AML-193 (cell line): ENCODE results near the gene ARHGAP5.

Experiments used
- DNase-seq, 2 experiments: peaks; one replicate each; lab custom pipeline; 2025; lab: John Stamatoyannopoulos, UW

The ARHGAP5 gene, protein sequence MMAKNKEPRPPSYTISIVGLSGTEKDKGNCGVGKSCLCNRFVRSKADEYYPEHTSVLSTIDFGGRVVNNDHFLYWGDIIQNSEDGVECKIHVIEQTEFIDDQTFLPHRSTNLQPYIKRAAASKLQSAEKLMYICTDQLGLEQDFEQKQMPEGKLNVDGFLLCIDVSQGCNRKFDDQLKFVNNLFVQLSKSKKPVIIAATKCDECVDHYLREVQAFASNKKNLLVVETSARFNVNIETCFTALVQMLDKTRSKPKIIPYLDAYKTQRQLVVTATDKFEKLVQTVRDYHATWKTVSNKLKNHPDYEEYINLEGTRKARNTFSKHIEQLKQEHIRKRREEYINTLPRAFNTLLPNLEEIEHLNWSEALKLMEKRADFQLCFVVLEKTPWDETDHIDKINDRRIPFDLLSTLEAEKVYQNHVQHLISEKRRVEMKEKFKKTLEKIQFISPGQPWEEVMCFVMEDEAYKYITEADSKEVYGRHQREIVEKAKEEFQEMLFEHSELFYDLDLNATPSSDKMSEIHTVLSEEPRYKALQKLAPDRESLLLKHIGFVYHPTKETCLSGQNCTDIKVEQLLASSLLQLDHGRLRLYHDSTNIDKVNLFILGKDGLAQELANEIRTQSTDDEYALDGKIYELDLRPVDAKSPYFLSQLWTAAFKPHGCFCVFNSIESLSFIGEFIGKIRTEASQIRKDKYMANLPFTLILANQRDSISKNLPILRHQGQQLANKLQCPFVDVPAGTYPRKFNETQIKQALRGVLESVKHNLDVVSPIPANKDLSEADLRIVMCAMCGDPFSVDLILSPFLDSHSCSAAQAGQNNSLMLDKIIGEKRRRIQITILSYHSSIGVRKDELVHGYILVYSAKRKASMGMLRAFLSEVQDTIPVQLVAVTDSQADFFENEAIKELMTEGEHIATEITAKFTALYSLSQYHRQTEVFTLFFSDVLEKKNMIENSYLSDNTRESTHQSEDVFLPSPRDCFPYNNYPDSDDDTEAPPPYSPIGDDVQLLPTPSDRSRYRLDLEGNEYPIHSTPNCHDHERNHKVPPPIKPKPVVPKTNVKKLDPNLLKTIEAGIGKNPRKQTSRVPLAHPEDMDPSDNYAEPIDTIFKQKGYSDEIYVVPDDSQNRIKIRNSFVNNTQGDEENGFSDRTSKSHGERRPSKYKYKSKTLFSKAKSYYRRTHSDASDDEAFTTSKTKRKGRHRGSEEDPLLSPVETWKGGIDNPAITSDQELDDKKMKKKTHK (N-terminal part only)

DNA sequence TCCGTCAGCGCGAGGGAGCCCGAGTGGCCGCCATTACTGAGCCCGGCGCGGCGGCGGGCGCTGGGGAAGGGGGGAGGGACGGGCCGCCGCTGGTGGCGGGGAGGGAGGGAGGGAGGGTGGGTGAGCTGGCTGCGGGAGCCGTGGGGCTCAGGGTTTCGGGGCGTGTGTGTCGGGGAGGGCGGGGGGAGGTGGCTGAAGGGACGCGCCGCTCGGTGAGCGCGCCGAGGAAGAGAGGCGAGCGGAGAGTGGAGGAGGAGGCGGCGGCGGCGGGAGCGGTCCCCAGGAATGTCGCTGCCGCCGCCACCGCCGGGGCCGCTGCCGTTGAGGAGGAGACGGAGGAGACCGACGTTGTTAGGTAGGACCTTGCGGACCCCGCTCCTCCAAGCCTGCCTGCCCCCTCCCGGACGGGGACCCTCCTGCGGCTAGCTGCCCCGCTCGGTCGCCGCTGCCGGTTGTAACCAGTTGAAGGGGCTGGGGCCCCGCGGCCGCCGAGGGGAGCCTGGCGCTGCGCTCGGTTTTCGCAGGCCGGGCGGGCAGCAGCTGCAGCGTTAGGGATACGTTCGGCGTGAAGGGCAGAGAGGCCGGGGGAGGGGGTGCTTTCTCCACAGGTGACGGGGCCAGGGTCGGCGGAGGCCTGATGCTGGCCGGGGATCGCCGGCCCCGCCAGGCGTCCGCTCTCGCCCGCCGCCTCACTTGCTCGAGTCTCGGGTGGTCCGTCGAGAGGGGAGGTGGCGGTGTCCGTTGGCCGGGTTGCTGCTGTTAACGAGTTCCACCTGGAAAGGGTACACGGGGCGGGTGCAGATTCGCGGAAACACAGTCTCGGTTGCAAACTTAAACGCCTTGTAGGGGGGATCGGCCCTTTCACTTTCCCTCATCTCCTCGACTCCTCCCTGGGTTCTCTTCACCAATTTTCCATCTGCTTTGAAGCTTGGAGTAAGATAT lies at the start of gene ARHGAP5:
ARHGAP5 (plus strand) TSS at position 224 of the 942 bp plus-strand sequence. CDS start 13,366 bp downstream, outside the sequence.
- no peak for DNase-seq

DNA sequence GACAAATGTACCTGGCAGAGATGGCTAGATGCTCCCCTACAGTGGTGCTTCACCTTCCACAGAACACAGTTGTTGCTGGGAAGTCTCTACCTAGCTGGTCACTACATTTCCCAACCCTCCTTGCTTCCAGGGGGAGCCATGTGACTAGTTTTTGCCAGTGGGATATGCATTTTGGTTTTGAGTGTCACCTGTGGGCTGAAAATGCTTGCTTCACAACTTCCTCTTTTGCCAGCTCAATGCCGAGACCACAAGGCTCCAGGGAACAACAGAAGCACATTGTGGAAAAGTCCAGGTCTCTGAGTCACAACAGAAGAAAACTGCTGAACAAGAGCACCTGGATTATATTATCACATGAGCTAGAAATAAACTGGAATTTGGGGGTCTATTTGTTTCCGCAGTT lies 48.5 kb upstream of the ARHGAP5 start:
- no peak for DNase-seq

DNA sequence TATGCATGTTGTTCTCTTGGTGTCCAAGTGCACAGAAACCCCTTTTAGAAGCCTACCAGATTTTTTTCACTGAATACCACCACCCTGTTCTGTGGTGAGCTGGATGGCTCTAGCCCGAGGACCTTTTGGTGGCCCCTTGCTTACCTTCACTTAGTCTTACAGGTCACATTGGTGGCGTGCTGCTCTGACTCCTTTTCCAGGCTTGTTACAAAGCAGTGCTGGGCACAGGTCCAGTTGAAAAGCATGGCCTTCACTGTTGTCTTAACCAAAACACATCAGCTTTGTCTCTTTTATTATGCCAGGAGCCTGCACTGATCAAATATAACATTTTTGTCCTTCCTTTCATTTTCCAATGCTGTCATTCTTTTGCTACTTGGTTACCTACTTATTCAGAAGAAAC lies 43.6 kb upstream of the ARHGAP5 start:
- DNase-seq: no peak

DNA sequence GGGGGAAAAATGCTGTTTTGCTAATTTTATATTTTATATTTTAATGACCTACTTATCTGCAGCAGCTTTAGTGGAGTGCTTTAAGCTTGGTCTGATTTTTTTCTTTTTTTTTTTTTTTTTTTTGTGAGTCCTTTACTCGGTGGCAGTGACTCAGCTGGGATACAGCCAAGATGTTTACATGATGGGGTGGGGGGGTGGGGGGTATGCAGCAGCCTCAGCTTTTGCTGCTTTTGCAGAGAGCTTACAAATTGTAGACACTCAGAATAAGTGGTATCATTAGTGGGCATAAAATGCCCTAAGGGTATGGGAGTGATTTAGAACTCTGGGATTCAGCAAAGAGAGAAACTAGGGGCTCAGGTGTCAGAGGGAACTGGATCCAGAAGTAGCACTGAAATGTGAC lies 38.2 kb upstream of the ARHGAP5 start:
- no peak for DNase-seq

DNA sequence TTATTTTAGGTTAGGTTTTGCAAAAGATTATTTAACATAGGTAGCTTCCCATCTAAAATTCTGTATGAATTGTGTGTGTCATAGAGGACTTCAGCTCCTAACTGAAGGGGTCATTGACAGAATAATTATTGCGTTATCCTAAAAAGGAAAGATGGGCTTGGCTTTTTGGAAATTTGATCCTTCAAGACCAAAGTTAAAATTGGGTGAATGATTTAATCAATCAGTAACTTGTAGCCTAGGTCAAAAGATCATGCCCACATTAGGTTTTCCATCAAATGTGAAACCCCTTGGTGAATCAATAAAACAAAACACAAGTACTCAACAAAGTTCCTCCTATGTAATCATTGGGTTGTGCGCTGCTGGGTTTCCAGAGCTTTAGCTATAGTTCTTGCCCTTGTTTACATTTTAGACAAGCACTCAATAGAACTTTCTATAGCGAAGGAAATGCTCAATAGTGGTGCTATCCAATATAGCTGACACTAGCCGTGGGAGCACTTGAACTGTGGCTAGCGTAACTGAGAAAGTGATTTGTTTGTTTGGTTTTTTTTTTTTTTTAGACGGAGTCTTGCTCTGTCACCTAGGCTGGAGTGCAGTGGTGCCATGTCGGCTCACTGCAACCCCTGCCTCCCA lies 37.6 kb upstream of the ARHGAP5 start:
- DNase-seq: no peak

DNA sequence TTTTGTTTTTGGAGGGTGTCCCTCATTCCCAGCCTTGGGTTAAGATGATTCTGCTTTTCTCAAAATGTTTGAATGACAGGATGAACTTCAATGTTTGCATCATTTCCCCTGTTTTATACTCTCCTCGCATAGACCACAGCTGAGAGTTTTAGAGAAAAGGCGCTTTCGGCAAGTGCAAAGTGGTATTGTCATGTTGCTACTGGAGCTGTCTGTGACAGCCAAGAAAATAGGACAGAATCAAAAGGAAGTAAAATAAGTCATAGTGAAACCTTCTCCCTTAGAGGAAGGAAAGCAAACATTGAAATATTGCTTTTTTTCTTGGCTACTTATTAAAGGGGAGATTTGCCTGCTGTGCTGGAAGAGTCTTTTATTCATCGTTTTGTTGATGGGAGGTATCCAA lies 33.5 kb upstream of the ARHGAP5 start:
- DNase-seq: no peak

DNA sequence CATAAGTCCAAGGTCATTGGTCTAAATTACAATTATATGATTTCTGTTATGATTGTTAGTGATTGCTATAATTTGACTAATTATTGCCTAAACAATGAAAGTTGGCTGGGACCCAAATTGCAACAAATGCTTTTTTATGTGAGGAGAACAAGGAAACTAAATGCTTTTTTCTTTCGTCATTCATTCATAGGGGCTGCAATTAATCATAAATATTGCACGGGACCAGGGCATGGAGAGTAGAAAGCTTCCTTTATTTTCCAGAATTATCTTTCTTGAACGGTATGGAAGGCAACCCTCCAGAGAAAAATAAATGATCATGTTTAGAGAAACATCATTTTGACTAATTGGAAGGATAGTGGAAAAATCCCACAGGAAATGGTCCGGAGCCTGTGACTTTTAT lies 32.6 kb upstream of the ARHGAP5 start:
- DNase-seq: no peak

DNA sequence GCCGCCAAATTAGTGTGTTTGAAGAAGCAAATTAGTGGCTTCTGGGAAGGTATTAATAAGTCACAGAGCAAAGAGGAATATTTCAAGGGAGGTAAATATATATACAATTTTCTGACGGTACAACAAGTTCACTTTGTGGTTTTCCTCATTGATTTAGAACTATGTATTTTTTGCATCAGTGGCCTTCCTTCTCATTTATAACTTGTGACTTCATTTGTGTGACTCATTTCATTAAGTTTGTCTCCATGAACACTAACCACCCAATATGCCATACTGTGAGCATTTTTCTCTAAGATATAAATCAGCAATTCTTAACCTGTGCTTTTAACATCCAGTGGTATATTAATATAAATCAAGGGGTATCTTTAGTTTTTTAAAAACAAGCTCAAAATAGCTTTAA lies 29.3 kb upstream of the ARHGAP5 start:
- DNase-seq: no peak

DNA sequence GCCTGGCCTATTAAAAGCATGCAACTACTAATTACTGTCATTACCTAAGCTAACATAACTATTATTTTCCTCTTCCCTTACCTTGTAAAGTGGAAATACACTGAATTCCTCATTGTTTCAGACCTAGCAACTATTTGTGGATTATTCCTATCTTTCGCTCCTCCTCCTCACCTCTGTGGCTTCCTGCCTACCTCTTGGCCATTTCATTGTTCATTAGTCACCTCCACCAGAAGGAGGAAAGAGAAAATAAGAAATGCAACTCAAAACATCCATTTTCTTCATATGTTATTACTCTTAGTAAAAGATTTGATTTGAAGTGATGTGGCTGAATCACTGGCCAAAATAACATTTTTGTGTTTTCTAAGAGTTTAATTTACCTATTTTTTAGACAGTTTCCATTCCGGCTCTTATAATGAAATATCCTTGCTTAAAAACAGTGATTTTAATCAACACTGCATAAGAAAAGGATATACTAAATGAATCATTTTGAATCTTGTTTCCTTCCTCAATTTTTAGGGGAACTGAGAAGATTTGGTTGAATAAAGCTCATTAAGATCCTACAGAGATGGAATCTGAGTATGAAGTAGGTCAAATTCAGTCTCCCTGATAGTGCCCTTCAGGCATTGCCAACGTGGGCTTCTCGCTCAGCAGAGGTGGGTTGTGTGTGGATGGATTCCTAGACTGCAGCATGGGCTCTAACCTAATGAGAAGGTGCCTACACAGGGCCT lies 27.6 kb upstream of the ARHGAP5 start:
- peak in 1 of 2 experiments; percentile 0 for DNase-seq

DNA sequence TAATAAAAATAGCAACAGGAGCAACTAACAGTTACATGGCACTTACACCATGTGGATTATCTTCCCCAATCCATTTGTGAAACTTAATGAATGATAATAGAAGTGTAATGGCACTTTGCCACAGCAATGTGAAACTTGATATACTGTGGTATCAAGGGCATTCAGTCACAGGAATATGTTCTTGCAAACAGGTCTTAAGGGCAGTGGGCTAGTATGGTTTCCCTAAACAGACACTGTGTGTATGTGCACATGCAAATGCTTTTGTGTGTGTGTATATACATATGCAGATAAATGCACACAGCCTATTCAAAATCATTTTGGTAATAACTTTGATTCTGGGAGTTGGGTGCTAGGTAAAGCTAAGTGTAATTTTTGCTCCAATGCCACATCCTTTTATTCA lies 26.2 kb upstream of the ARHGAP5 start:
- DNase-seq: no peak

DNA sequence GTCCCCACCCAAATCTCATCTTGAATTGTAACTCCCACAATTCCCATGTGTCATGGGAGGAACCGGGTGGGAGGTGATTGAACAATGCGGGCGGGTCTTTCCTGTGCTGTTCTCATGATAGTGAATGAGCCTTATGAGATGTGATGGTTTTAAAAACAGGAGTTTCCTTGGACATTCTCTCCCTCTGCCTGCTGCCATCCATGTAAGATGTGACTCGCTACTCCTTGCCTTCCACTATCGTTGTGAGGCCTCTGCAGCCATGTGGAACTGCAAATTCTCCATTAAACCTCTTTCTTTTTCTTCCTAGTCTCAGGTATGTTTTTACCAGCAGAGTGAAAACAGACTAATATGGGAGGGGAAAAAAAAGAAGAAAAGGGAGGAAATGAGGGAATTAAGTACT lies 22.6 kb upstream of the ARHGAP5 start:
- DNase-seq: no peak

DNA sequence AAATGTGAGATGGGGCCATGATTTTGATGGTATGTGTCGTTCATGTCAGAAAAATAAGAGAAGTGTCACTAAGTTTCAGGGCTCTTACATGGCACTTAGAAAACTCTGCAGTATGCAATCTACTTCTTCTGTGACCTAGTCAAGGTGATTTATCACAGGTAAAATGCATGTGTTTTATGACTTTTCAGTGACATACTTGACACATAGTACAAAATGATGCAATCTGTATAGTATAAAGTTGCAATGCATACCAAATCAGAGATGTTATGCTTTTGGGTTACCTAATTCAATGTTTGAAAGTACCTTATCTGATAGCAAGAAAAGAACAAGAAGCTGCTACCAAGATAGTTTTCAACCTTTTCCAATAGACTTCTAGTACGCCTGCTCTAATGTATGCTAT lies 21.9 kb upstream of the ARHGAP5 start:
- DNase-seq: no peak

DNA sequence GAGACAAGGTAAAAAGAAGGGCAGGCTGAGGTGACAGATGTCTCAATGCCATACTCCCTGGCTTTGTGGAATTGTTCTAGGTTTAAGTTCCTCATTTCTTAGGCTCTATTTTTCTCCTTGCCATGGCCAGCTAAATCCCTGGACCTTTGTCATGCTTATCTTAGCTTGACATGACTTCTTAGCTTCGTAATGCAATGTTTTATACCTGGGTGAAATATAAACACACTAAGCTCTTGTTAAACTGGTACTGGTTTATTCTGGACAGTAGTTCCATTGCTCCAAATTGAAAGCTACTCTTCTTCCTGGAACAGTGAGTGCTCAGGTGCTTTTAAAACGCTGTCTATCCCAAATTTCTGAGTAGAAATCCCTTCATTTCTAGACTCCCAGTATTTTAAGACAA lies 17.4 kb upstream of the ARHGAP5 start:
- no peak for DNase-seq

DNA sequence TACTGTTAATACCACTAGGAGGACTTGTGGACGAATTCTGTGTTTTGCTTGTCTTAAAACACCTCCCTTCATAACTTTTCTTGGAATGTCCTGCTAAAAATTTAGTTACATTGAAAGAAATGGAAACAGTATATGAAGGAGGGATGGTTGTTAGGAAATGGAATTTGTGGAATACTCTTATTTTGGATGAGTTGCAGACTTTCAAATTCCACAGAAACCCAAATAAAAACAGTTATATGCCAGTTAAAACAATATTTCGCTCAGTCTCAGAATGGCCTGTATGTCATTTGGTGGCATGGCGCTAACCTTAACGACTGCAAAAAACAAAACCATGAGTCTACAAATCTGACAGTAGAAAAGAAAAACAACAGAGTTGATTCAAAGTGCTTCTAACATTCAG lies 12.2 kb upstream of the ARHGAP5 start:
- DNase-seq: no peak

DNA sequence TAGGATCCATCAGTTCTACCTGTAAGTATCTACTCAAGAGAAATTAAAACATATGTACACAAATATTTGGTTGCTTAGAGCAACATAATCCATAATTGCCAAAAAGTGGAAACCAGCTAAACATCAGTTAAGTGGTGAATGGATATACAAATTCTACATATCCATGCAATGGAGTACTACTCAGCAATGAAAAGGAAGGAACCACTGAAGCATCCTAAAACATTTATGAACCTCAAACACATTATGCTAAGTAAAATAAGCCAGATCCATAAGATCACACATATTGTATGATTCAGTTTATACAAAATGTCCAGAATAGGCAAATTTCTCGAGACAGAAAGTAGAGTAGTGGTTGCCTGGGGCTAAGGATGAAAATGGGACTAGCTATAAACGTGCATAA lies 8.4 kb upstream of the ARHGAP5 start:
- DNase-seq: no peak

DNA sequence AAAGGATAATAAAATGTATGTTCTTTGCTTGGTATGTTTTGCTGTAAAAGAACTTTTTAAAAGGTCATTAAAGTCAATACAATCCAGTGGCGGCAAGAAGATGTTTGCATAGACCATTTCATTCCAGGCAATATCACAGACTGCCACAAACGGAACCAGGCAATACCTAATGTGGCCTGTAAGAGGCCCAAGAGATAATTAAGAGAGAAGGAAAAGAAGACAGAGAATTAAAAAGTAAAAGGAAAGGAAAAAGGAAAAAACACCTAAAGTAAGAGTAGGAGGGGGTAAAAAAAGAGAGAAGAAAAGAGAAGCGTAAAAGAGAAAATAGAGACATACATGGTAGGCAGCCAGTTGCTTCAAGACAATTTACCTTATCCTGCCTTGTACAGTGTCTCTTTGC lies 6.8 kb upstream of the ARHGAP5 start:
- DNase-seq: no peak

DNA sequence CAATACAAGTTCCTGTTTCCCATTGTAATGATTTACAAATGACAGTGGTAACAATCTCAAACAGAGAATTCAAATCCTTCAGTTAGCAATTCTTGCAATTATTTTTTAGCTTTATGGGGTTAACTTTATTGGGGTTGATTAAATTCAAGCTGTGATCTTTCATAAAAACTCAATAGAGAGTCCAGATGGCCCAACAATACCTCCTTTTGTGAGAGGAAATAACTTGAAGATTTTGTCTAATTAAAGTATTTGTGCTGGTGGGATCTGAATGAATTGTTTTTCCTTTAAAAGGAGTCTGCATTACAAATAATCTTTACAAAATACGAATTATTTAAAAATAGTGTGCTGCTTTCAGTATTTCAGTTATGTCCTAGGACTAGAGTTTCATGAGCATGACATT lies 4.4 kb upstream of the ARHGAP5 start:
- no peak for DNase-seq

DNA sequence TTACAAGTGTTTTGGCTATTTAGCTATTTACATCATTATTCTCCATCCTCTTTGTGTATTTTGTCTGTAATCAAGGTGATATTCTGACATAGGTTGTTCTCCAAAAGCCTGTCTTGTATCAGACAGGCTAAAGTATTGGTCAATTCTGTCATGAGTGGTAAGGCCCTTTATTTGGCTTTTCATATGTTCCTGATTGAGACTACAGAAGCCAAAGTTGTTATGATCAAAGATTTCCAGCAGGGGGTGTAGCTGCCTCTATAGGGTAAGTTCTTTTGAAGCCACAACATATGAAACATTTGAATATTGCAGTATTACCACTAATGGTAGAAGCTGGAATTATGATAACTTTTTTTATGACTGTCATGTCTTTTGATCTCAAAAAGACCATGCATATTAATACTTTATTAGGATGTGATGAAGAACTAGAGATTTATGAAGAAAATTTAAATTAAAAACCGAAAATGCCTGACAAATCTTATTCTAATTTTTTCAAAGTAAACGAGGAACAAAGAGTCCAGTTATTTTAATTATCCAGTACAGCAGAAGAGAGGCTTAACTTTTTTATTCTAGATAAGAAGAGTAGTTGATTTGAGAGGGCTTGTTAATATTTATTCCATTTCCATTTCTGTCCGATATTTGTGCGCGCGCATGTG lies 3.4 kb upstream of the ARHGAP5 start:
- DNase-seq: peak; percentile 68 to 73

DNA sequence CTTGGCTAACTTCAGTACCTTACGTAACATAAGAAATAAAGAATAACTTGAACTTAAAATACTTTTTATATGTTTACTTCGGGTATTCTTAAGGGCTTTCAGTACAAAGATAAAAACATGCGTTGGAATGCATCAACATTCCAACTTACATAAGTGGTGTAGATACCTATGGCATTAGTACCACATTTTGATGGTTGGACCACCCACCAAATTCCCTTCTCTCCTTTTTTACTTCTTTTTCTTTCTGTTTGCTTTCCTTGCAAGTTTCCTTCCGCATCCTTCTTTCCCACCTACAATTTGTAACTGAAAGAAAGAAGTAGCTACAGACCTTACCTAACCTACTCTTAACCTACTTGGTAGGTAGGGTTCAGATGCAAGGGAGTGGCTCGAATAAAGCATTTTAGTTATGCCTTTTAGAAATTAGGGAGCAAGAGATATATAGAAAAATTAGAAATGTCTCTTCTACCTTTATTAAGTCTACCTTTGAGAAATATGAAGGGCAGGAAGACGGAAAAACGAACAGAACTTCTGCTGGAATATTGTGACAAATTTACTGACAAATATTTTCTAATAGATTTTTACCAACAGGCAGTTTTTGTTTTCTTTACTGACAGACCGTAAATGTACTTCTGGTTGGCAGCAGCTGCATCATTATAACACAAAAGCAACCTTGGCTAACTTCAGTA lies 2.1 kb upstream of the ARHGAP5 start:
- no peak for DNase-seq
